SU-DHL-6 (cell line): Measurements from ENCODE around the gene ABTB2.

Experiments
- H2AFZ ChIP-seq: fragments of 200-600 bp; sonication (generic); 2 replicates; pipeline ENCODE4 v1.6.1; 2014; ENCODE audit warnings: low read depth, mild to moderate bottlenecking, moderate library complexity, mixed read lengths, antibody characterized with exemption, low read length; ENCODE audit not compliant: severe bottlenecking
- H3F3A ChIP-seq: fragments of 200-600 bp; shearing (Covaris generic); 2 replicates; pipeline ENCODE4 v1.6.0; 2016; ENCODE audit warnings: antibody characterized with exemption, mild to moderate bottlenecking; ENCODE audit not compliant: insufficient read depth
- H3K27ac ChIP-seq: fragments of 200-600 bp; sonication (generic); 2 replicates; pipeline ENCODE4 v1.5.1; 2016; ENCODE audit warnings: low read depth, mild to moderate bottlenecking, low read length, moderate library complexity, mixed read lengths
- H3K27me3 ChIP-seq: fragments of 200-600 bp; sonication (generic), shearing (Covaris generic); 2 replicates; pipeline ENCODE4 v1.6.0; 2014; ENCODE audit warnings: mild to moderate bottlenecking, low read length
- H3K36me3 ChIP-seq: fragments of 200-600 bp; sonication (generic); 2 replicates; pipeline ENCODE4 v1.6.1; 2014; ENCODE audit warnings: mild to moderate bottlenecking, low read length, mixed read lengths
- H3K4me2 ChIP-seq: fragments of 300-600, 200-600 bp; shearing (Covaris generic), sonication (generic); 2 replicates; pipeline ENCODE4 v1.6.0; 2014; ENCODE audit warnings: low read length, low read depth, mild to moderate bottlenecking; ENCODE audit not compliant: poor library complexity, severe bottlenecking
- H3K4me3 ChIP-seq: fragments of 200-600 bp; sonication (generic); 2 replicates; pipeline ENCODE4 v1.5.1; 2014; ENCODE audit warnings: antibody characterized with exemption, low read length, mild to moderate bottlenecking, mixed read lengths; ENCODE audit not compliant: insufficient read depth, poor library complexity, severe bottlenecking
- H3K79me2 ChIP-seq: fragments of 200-600 bp; sonication (generic); 2 replicates; pipeline ENCODE4 v1.6.1; 2014; ENCODE audit warnings: mild to moderate bottlenecking, low read length, moderate library complexity; ENCODE audit not compliant: insufficient read depth
- H3K9ac ChIP-seq: fragments of 200-600 bp; sonication (generic); 2 replicates; pipeline ENCODE4 v1.7.0; 2014; ENCODE audit warnings: mild to moderate bottlenecking, low read length
- H3K9me2 ChIP-seq: fragments of 200-600 bp; sonication (generic); replicated peaks from 2 replicates; pipeline ENCODE4 v1.6.1; 2014; ENCODE audit warnings: low read length; ENCODE audit not compliant: insufficient read depth
- H3K9me3 ChIP-seq: fragments of 200-600 bp; sonication (generic); 2 replicates; pipeline ENCODE4 v1.6.1; 2014; ENCODE audit warnings: low read length, mixed read lengths; ENCODE audit not compliant: insufficient read depth
- H4K20me1 ChIP-seq: fragments of 200-600 bp; sonication (generic); 2 replicates; pipeline ENCODE4 v1.6.1; 2014; ENCODE audit warnings: low read depth, mild to moderate bottlenecking, antibody characterized with exemption, low read length, moderate library complexity, mixed read lengths
- CTCF ChIP-seq: fragments of 200-600 bp; sonication (generic); IDR thresholded peaks from one replicate; pipeline ENCODE4 v1.5.1; 2017; ENCODE audit warnings: antibody characterized with exemption, mild to moderate bottlenecking, low read length, moderate library complexity; ENCODE audit not compliant: insufficient read depth, poor library complexity, severe bottlenecking
- EZH2phosphoT487 ChIP-seq: fragments of 200-600 bp; sonication (generic), shearing (Covaris generic); conservative IDR thresholded peaks from 2 replicates; pipeline ENCODE4 v1.6.1; 2018; ENCODE audit warnings: mild to moderate bottlenecking, antibody characterized with exemption, low read length, moderate library complexity, mixed read lengths

ABTB2 gene

DNA sequence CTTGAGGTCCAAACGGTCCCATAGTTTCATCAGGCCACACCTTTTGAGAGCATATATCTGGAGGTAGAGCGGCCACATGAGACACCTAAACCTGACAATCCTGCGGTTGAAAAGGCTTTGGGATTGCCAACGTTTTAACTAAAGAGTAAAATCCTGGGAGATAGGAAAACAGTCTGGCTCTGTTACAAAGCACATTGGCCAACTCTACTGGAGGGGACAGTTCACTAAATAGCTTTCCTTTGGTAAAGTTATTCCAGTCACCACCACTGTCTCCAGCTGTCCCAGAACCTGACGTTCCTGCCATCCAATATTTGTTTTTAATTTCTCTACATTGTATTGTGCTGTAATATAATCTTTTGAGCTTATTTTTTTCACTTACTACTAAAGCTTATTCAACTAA, 22.0 kb downstream of the ABTB2 start:
- no peaks in the 10 kb centered on the region for H3K36me3 ChIP-seq
- no peaks in the 10 kb centered on the region for H3K9me2 ChIP-seq
- no peak overlapping the region for H3K9ac ChIP-seq
- H3K4me2 ChIP-seq = no peak overlapping the region
- no peak overlapping the region for H3K4me3 ChIP-seq
- H2AFZ ChIP-seq = no peak overlapping the region
- no peak for TF ChIP-seq CTCF
- no peak for TF ChIP-seq EZH2phosphoT487
- no peak overlapping the region for H3K27ac ChIP-seq
- H3K27me3 ChIP-seq = no peaks in the 10 kb centered on the region
- H4K20me1 ChIP-seq = no peaks in the 10 kb centered on the region
- H3F3A ChIP-seq = no peaks in the 10 kb centered on the region
- no peaks in the 10 kb centered on the region for H3K9me3 ChIP-seq
- no peaks in the 10 kb centered on the region for H3K79me2 ChIP-seq

DNA sequence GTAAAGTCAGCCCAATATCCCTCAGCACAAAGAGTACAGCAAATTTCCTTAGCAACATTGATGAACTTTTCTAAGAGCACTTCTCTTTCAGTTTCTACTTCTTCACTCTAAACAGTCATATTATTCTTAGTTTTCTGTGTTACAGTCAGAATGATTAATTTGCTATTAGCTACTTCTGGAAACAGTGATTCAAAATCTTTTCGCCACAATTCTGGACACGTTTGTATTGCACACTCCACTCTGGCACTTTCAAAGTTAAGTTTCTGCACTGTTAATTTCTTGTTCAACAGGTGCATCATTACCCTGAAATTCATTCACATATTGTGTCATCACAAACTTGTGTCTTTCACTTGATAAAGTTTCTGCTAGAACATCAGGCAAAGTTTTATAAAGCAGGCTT, 22.5 kb downstream of the ABTB2 start:
- Histone ChIP-seq H3K27me3 (no peaks in the 10 kb centered on the region), H4K20me1 (no peaks in the 10 kb centered on the region), H3K27ac (no peak overlapping the region), H3K9ac (no peak overlapping the region), H3K4me2 (no peak overlapping the region), H2AFZ (no peak overlapping the region), H3K4me3 (no peak overlapping the region), H3K9me2 (no peaks in the 10 kb centered on the region), H3F3A (no peaks in the 10 kb centered on the region), H3K36me3 (no peaks in the 10 kb centered on the region), H3K79me2 (no peaks in the 10 kb centered on the region), H3K9me3 (no peaks in the 10 kb centered on the region)
- TF ChIP-seq EZH2phosphoT487 = no peak
- TF ChIP-seq CTCF = no peak

DNA sequence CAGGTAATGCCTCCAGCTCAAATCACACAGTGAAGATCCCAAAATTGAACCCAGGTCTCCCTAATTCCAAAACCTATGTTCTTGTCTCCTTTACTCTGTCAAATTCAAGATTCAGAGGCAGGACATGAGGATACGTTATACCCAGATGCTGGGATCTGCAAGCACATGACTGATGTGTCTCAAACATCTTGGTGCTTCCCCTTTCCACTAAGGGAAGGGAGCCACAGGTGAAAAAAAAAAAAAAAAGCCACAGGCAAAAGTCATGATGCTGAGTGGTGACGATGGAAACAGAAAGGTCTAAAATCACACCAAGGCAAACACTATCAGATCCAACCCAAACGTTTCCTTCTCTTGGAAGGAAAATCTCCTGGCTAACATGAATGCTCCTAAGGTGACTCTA, 24.0 kb downstream of the ABTB2 start:
- H3K27me3 ChIP-seq = no peaks in the 10 kb centered on the region
- H3K9ac ChIP-seq = no peak overlapping the region
- no peaks in the 10 kb centered on the region for H3K79me2 ChIP-seq
- no peaks in the 10 kb centered on the region for H4K20me1 ChIP-seq
- no peaks in the 10 kb centered on the region for H3K9me2 ChIP-seq
- TF ChIP-seq EZH2phosphoT487 (no peak), CTCF (no peak)
- H3K36me3 ChIP-seq = no peaks in the 10 kb centered on the region
- no peak overlapping the region for H2AFZ ChIP-seq
- H3F3A ChIP-seq = no peaks in the 10 kb centered on the region
- H3K4me3 ChIP-seq = no peak overlapping the region
- H3K9me3 ChIP-seq = no peaks in the 10 kb centered on the region
- no peak overlapping the region for H3K4me2 ChIP-seq
- no peak overlapping the region for H3K27ac ChIP-seq

DNA sequence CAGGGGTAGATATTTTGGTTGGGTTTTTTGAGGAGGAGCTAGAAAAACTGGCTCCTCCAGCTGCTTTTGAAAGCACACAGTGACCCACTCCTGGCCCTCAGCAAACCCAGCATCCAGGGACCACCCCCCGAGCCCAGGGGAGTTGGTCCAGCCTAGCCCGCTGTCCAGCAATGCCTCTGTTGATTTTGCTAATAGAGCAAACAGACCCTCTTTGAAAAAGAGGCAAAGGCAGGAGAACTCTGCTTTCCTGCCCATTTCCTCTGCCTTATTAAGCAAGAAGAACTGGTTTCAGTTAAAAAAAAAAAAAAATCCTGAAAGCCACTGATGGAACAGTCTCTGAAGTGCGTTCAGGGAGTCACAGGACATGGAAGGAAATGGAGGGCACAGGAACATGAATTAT, 25.3 kb downstream of the ABTB2 start:
- H4K20me1 ChIP-seq = no peaks in the 10 kb centered on the region
- H3K9me3 ChIP-seq = no peaks in the 10 kb centered on the region
- no peaks in the 10 kb centered on the region for H3F3A ChIP-seq
- H3K4me2 ChIP-seq = no peak overlapping the region
- no peak overlapping the region for H2AFZ ChIP-seq
- no peak overlapping the region for H3K4me3 ChIP-seq
- H3K36me3 ChIP-seq = no peaks in the 10 kb centered on the region
- H3K79me2 ChIP-seq = no peaks in the 10 kb centered on the region
- H3K9me2 ChIP-seq = no peaks in the 10 kb centered on the region
- H3K9ac ChIP-seq = no peak overlapping the region
- TF ChIP-seq CTCF (no peak), EZH2phosphoT487 (no peak)
- H3K27ac ChIP-seq = no peak overlapping the region
- H3K27me3 ChIP-seq = no peaks in the 10 kb centered on the region
